IMR-90 (cell line): ENCODE data around the gene FAM110A. TPM values are rescaled to one million over a fixed set of nuclear protein-coding genes. Genes with fewer than 3 reads are reported as not detected.

Source experiments
- ATAC-seq: fragments of 200-7000 bp; cut with Tn5 transposase; 2 replicates; pipeline ENCODE4 v1.9.1; 2020; ENCODE audit warnings: low read depth, mild to moderate bottlenecking, moderate library complexity
- BruUV-seq: library from RNA; stranded (reverse); fragments of 400-500 nt; replicated peaks from 2 replicates; lab custom pipeline; 2021; lab: Mats Ljungman, UMichigan
- CTCF ChIA-PET: fragments of 300-600 bp; formaldehyde crosslinking; extraction: SDS; loops from one replicate; lab custom pipeline; 2021; ENCODE audit warnings: antibody characterized with exemption; lab: Yijun Ruan, JAX
- POLR2A ChIA-PET: fragments of 300-600 bp; sonication (Branson Sonifier 250); formaldehyde crosslinking; loops from one replicate; lab custom pipeline; 2022; ENCODE audit warnings: antibody characterized with exemption; ENCODE audit not compliant: unreplicated experiment; lab: Charles Lee
- DNase-seq: peaks from one replicate; pipeline ENCODE4 v3.0.0; 2013
- H2AFZ ChIP-seq: replicated peaks from 2 replicates; pipeline ENCODE3; 2013; ENCODE audit warnings: low read length, mild to moderate bottlenecking; ENCODE audit not compliant: poor library complexity
- H2AK5ac ChIP-seq: 2 replicates; pipeline ENCODE4 v1.6.1; 2013; ENCODE audit warnings: low read depth, low read length, inconsistent platforms
- H2AK9ac ChIP-seq: replicated peaks from 2 replicates; pipeline ENCODE3; 2013; ENCODE audit warnings: mild to moderate bottlenecking, low read depth, low read length, moderate library complexity; ENCODE audit not compliant: poor library complexity
- H2BK120ac ChIP-seq: 2 replicates; pipeline ENCODE4 v1.6.1; 2013; ENCODE audit warnings: low read depth, low read length, inconsistent platforms
- H2BK15ac ChIP-seq: 3 replicates; pipeline ENCODE4 v1.6.1; 2013; ENCODE audit warnings: low read depth, low read length, inconsistent platforms
- H2BK20ac ChIP-seq: 2 replicates; pipeline ENCODE4 v1.6.1; 2013; ENCODE audit warnings: low read depth, mild to moderate bottlenecking, inconsistent platforms, low read length, moderate library complexity
- H2BK5ac ChIP-seq: 2 replicates; pipeline ENCODE4 v1.6.1; 2013; ENCODE audit warnings: mild to moderate bottlenecking, low read depth, low read length, inconsistent platforms; ENCODE audit not compliant: poor library complexity, severe bottlenecking
- H3K14ac ChIP-seq: replicated peaks from 2 replicates; pipeline ENCODE4 v1.6.1; 2013; ENCODE audit warnings: low read depth, low read length, inconsistent platforms
- H3K18ac ChIP-seq: 2 replicates; pipeline ENCODE4 v1.6.1; 2013; ENCODE audit warnings: low read depth, low read length, control low read depth
- H3K23ac ChIP-seq: 2 replicates; pipeline ENCODE4 v1.6.1; 2013; ENCODE audit warnings: low read depth, low read length, inconsistent platforms
- H3K27ac ChIP-seq: 2 replicates; pipeline ENCODE4 v1.5.1; 2013; ENCODE audit warnings: mild to moderate bottlenecking, control low read depth, low read length; ENCODE audit not compliant: insufficient read depth
- H3K27me3 ChIP-seq: 2 replicates; pipeline ENCODE4 v1.6.1; 2013; ENCODE audit warnings: low read length; ENCODE audit not compliant: control insufficient read depth, insufficient read depth
- H3K36me3 ChIP-seq: 2 replicates; pipeline ENCODE4 v1.6.1; 2013; ENCODE audit warnings: low read length, mixed read lengths; ENCODE audit not compliant: control insufficient read depth, insufficient read depth
- H3K4ac ChIP-seq: 2 replicates; pipeline ENCODE4 v1.6.1; 2013; ENCODE audit warnings: low read depth, low read length, inconsistent platforms
- H3K4me1 ChIP-seq: 2 replicates; pipeline ENCODE4 v1.6.1; 2013; ENCODE audit warnings: low read length, mixed read lengths; ENCODE audit not compliant: control insufficient read depth, insufficient read depth
- H3K4me2 ChIP-seq: 2 replicates; pipeline ENCODE4 v1.6.1; 2013; ENCODE audit warnings: low read depth, mild to moderate bottlenecking, control low read depth, low read length, moderate library complexity
- H3K4me3 ChIP-seq: 2 replicates; pipeline ENCODE4 v1.5.1; 2013; ENCODE audit warnings: low read depth, mild to moderate bottlenecking, control low read depth, low read length, moderate library complexity; ENCODE audit not compliant: insufficient read depth
- H3K56ac ChIP-seq: 2 replicates; pipeline ENCODE4 v1.6.1; 2013; ENCODE audit warnings: low read length, inconsistent platforms; ENCODE audit not compliant: insufficient read depth; ENCODE audit errors: extremely low read depth
- H3K79me1 ChIP-seq, 2 experiments: 2 replicates each; pipeline ENCODE4 v1.6.1; 2013; ENCODE audit warnings: low read length in 2 of 2, inconsistent platforms in 1 of 2, low read depth in 1 of 2
- H3K9ac ChIP-seq: 2 replicates; pipeline ENCODE4 v1.6.1; 2013; ENCODE audit warnings: low read depth, low read length, control low read depth
- H3K9me1 ChIP-seq: 2 replicates; pipeline ENCODE4 v1.6.1; 2013; ENCODE audit warnings: low read length, inconsistent platforms; ENCODE audit not compliant: insufficient read depth
- H3K9me3 ChIP-seq: 2 replicates; pipeline ENCODE4 v1.6.1; 2013; ENCODE audit warnings: low read length; ENCODE audit not compliant: control insufficient read depth, insufficient read depth
- H4K20me1 ChIP-seq: 2 replicates; pipeline ENCODE4 v1.6.1; 2013; ENCODE audit warnings: low read length, inconsistent platforms; ENCODE audit not compliant: insufficient read depth
- H4K5ac ChIP-seq: 2 replicates; pipeline ENCODE4 v1.6.1; 2013; ENCODE audit warnings: mild to moderate bottlenecking, low read depth, low read length, control low read depth
- H4K8ac ChIP-seq, 2 experiments: 2 replicates each; pipeline ENCODE4 v1.6.1; 2013; ENCODE audit warnings: low read depth in 2 of 2, low read length in 2 of 2, control low read depth in 1 of 2, inconsistent platforms in 1 of 2
- H4K91ac ChIP-seq: 2 replicates; pipeline ENCODE4 v1.6.1; 2013; ENCODE audit warnings: low read depth, low read length, inconsistent platforms; ENCODE audit not compliant: insufficient read depth
- BHLHE40 ChIP-seq: fragments of 150-350 bp; IDR thresholded peaks from 2 replicates; pipeline ENCODE4 v1.6.1; 2016; ENCODE audit warnings: mild to moderate bottlenecking, low read depth, low read length
- CEBPB ChIP-seq: IDR thresholded peaks from 2 replicates; pipeline ENCODE4 v1.6.1; 2012; ENCODE audit warnings: low read depth, low read length, improper control_type of control experiment
- CHD1 ChIP-seq: IDR thresholded peaks from 2 replicates; pipeline ENCODE4 v1.6.1; 2012; ENCODE audit warnings: low read depth, low read length, improper control_type of control experiment
- CTCF ChIP-seq: conservative IDR thresholded peaks from 2 replicates; pipeline ENCODE4 v1.5.1; 2012; ENCODE audit warnings: mild to moderate bottlenecking, low read depth, low read length, improper control_type of control experiment
- ELK1 ChIP-seq: fragments of 150-350 bp; IDR thresholded peaks from 2 replicates; pipeline ENCODE4 v1.6.1; 2016; ENCODE audit warnings: low read depth, mild to moderate bottlenecking, low read length, moderate library complexity, borderline replicate concordance
- FOS ChIP-seq: fragments of 150-350 bp; IDR thresholded peaks from 2 replicates; pipeline ENCODE4 v1.6.1; 2016; ENCODE audit warnings: low read depth, low read length
- MAFK ChIP-seq: IDR thresholded peaks from 2 replicates; pipeline ENCODE4 v1.6.1; 2012; ENCODE audit warnings: low read depth, low read length, improper control_type of control experiment
- MAZ ChIP-seq: IDR thresholded peaks from 2 replicates; pipeline ENCODE4 v1.6.1; 2012; ENCODE audit warnings: low read depth, mild to moderate bottlenecking, low read length, improper control_type of control experiment, moderate library complexity, borderline replicate concordance
- NFE2L2 ChIP-seq: fragments of 150-350 bp; IDR thresholded peaks from 2 replicates; pipeline ENCODE4 v1.6.1; 2016; ENCODE audit warnings: low read depth, mild to moderate bottlenecking, low read length
- POLR2A ChIP-seq: IDR thresholded peaks from 2 replicates; pipeline ENCODE4 v1.6.1; 2012; ENCODE audit warnings: mild to moderate bottlenecking, low read depth, low read length
- RAD21 ChIP-seq: IDR thresholded peaks from 2 replicates; pipeline ENCODE4 v1.6.1; 2012; ENCODE audit warnings: low read length, improper control_type of control experiment
- RCOR1 ChIP-seq: IDR thresholded peaks from 2 replicates; pipeline ENCODE4 v1.6.1; 2012; ENCODE audit warnings: mild to moderate bottlenecking, low read length, improper control_type of control experiment; ENCODE audit not compliant: insufficient replicate concordance
- RFX5 ChIP-seq: IDR thresholded peaks from 2 replicates; pipeline ENCODE4 v1.8.0; 2012; ENCODE audit warnings: low read depth, mild to moderate bottlenecking, low read length, moderate library complexity
- USF2 ChIP-seq: fragments of 150-350 bp; IDR thresholded peaks from 2 replicates; pipeline ENCODE4 v1.6.1; 2017; ENCODE audit warnings: mild to moderate bottlenecking, antibody characterized with exemption, low read length, low read depth
- WGBS, 2 experiments: methylation state at CpG; one replicate each; pipeline versions ENCODE4 v1.1.5 to v1.1.7; 2013; ENCODE audit warnings: missing lambda C conversion rate in 2 of 2; ENCODE audit not compliant: insufficient read length in 1 of 2; ENCODE audit errors: extremely low coverage in 2 of 2; 5-methylcytosine and 5-hydroxymethylcytosine counted together
- dilution Hi-C: fragments of 300-500 bp; cut with HindIII; formaldehyde crosslinking; loops from one replicate; pipeline ENCODE4 v1.14.3; 2018; ENCODE audit warnings: low sequenced_read_pairs; ENCODE audit not compliant: unreplicated experiment
- in situ Hi-C: fragments of 300-500 bp; cut with MboI; formaldehyde crosslinking; loops from 3 replicates; pipeline ENCODE4 v1.14.3; 2019; ENCODE audit warnings: low sequenced_read_pairs, inconsistent platforms, mixed read lengths
- intact Hi-C: fragments of 100-400 bp; cut with micrococcal nuclease; formaldehyde crosslinking; loops from 2 replicates; pipeline ENCODE4 v1.10.0; 2022
- polyA plus RNA-seq, 3 experiments: library from polyadenylated mRNA; depleted of rRNA; stranded (reverse); fragments of >200 nt; gene quantifications; 2 replicates each; pipeline ENCODE4 v1.2.3, GENCODE V29; 2012; ENCODE audit warnings: low replicate concordance in 1 of 3
- total RNA-seq: library from RNA; depleted of rRNA; stranded (reverse); fragments of >200 nt; gene quantifications from 2 replicates; pipeline ENCODE4 v1.2.3, GENCODE V29; 2012

The FAM110A gene
- total and polyA plus RNA-seq, 2 of the 4 experiments (the other 2 are of a cell fraction) = 0.36 to 3.6 TPM

- no peak overlapping the region for H4K91ac ChIP-seq
- intact Hi-C loops (no loop called here), dilution Hi-C loops (no loop called here), in situ Hi-C loops (no loop called here)
- H4K20me1 ChIP-seq = no peaks in the 10 kb centered on the region
- H2BK15ac ChIP-seq = no peak overlapping the region
- no peak overlapping the region for H3K9ac ChIP-seq
- ATAC-seq = no peak; the same call in none of the 2 replicates
- H3K56ac ChIP-seq = no peak overlapping the region; the same call in 1 of the 2 replicates
- H3K36me3 ChIP-seq = no peaks in the 10 kb centered on the region
- peaks cover 3% of the 10 kb centered on the region for H3K4me1 ChIP-seq
- no peaks in the 10 kb centered on the region for H3K9me3 ChIP-seq
- H3K9me1 ChIP-seq = peaks cover 9% of the 10 kb centered on the region; the same call in 1 of the 2 replicates
- H3K27me3 ChIP-seq = no peaks in the 10 kb centered on the region
- no peak overlapping the region for H2BK5ac ChIP-seq
- H3K4ac ChIP-seq = no peak overlapping the region
- peak overlapping the region; percentile 26; the same call in 1 of the 2 replicates for H2BK120ac ChIP-seq
- H4K5ac ChIP-seq = no peak overlapping the region
- BruUV-seq = no TSS peak
- WGBS, 2 experiments = no CpG with 5 or more reads among the region's 11 CpGs
- POLR2A ChIA-PET = no interaction called here
- H2AK5ac ChIP-seq = no peak overlapping the region
- no peak overlapping the region for H4K8ac ChIP-seq
- no peak overlapping the region for H3K14ac ChIP-seq
- TF ChIP-seq RAD21 (no peak), MAZ (no peak), ELK1 (no peak), CTCF (no peak), CEBPB (no peak), USF2 (no peak), CHD1 (no peak), BHLHE40 (no peak), RFX5 (no peak), RCOR1 (no peak), MAFK (no peak), POLR2A (no peak), NFE2L2 (no peak), FOS (no peak)
- CTCF ChIA-PET = no interaction called here
- DNase-seq = no peak
- H3K4me3 ChIP-seq = no peak overlapping the region
- H2AFZ ChIP-seq = peak overlapping the region; percentile 44
- H3K27ac ChIP-seq = no peak overlapping the region
- peaks cover 4 to 7% of the 10 kb centered on the region in 2 experiments; a peak in 2 of 4 replicates for H3K79me1 ChIP-seq
- H2BK20ac ChIP-seq = no peak overlapping the region; the same call in 1 of the 2 replicates
- H3K18ac ChIP-seq = no peak overlapping the region
- no peak overlapping the region for H2AK9ac ChIP-seq
- H3K23ac ChIP-seq = no peak overlapping the region
- peak overlapping the region; percentile 17; the same call in 1 of the 2 replicates for H3K4me2 ChIP-seq
These were observed 22.2 kb downstream of the FAM110A start for GRCh38 chr20:855466-856360.
